NCI-H1048 (cell line): ENCODE data around the gene ISLR.

Experiments used
- DNase-seq: peaks from one replicate; lab custom pipeline; 2025; lab: John Stamatoyannopoulos, UW

The ISLR gene

DNA sequence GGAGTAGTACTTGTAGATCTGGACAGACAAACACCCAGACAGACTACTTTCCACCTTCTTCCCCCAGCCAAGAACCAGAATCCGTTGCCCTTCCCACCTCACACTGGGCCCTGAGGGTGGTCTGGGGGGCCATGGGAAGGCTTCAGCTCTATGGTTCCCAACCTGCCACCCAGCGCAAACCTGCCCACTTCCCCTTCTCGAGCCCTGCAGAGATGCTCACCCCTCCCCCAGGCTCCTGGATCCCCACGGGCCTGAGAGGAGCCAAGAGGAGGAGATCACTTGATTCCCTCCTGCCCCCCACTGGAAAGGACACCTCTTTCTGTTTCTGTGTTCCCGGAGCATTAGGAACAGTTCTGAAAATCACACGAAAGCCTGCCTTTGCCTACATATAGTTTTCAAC is 20.4 kb downstream of the ISLR start:
- DNase-seq: no peak

DNA sequence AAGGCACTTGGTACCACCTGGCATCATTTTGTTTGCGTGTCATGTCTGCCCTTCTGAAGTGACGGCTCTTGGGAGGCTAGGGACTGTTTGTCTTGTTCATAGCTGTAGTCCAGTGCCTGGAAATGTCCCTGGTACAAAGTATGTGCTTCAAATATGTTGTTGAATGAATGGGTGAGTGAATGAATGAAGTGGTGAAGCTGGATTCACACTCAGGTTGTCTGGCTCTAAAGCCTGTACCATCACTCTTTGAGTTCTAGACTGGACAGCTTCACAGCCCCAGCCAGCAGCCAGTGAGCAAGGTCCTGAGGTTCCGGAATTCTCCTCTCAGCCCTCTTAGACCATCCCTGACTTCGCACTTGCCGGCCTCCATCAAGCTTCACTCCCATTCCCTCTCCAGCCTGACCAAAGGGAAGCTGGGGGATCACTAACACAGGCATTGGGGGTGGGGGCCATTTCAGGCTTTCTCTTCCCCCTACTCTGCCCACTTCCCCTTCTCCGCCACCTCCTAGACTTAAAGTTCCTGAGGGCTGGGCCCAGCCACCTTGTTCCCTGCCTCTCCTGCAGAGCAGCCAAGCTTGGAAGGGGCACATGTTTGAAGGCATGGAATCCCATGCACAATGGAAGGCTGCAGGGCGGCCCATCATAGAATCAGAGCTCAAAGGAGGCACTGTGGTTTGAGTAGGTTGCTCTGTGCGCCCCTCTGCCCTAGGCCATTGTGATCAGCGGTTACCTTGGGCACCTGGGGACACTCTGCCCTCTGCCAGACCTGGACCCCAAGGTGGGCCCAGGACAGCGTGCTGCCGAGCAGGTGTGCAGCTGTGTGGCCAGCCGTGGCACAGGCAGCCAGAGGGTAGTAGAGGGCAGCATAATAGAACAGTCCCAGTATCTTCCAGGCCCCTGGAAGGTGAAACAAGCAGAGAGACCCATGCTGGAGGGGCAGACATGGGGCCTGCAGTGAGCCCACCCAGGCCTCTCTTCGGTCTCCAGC is 21.4 kb downstream of the ISLR start:
- no peak for DNase-seq

DNA sequence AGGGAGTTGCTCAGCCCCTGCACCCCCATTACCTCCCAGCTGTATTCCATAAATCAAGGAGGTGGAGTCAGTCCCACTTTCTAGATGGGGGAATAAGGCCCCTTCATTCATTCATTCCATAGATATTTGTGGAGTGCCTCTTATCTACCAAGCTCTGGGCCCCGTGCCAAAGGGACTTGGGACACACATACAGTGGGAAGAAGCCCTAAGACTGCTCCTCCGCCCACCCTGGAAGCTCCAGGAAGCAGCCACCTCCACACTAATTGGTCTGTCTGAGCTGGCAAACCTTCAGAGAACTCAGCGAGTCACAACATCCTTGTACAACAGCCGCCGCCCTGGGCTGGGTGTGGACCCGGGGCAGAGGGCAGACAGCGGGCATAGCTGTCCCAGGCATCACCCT is 22.7 kb downstream of the ISLR start:
- no peak for DNase-seq

DNA sequence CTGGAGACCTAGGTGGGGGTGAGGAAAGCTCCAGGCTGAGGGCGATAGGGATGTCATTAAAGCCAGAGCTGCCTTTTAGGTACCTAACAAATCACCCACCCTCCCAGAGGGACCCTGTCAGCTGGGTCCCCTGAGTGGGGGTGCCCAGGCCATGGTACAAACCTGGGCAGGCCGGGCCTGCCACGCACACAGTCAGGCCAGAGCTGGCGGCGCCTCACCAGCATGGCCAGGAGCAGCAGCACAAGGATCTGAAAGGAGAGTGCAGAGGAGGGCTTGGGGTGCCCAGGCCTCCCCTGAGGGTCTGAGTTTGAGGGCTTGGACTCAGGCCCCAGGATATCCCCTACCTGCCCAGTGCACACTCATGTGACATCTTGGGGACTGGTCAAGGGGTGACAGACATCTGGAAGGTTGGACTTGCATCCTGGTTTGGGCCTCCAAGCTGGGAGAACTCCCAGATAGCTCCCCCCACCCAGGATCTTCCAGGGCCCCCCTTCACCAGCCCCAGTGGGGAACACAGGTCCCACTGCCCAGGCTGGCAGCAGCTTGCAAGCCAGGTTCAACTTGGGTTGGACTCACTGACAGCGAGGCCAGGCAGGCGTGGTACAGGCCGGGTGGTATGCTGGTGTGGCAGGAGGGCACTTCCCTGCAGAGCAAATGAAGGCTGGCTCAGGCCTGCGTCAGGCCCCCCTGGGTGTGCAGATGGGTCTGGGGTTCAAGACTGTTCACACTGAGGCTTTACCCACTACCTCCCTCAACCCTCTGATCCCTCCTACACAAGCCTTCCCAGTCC is 23.9 kb downstream of the ISLR start:
- DNase-seq: no peak

DNA sequence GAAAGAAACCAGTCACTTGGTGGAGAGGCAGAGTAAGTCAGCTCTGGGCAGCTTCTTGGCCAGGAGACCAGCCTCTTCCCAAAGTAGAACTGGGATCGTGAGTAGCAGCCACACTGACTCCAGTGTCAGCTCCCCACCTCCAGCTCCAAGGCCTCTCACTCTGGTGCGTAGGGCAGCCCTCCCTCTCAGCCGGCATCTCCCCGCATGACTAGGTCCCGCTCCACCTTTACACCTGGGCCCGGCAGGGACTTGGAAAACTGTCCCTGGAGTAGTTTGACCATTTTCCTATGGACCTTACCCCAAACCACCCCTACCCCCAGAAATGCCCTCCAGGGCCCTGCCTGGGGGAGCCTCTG is 25.8 kb downstream of the ISLR start:
- DNase-seq: no peak

DNA sequence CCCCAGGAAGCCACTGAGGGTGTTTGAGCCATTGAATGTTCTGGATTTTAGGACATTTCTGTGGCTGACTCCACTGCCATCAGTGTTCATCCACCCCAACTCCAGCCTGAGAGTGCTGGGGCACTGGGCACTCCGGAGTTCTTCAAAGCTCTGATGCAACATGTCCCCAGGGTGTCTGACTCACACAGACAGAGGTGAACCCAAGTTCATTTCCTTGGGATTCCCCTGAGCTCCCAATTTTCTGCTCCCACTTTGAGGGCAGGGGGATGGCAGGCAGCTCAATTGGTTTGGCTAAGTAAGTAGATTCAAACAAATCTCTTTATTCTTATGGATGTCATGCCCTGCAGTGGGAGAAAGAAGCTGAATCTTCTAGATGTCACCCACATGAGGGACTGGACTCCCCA is 26.9 kb downstream of the ISLR start:
- DNase-seq: no peak

DNA sequence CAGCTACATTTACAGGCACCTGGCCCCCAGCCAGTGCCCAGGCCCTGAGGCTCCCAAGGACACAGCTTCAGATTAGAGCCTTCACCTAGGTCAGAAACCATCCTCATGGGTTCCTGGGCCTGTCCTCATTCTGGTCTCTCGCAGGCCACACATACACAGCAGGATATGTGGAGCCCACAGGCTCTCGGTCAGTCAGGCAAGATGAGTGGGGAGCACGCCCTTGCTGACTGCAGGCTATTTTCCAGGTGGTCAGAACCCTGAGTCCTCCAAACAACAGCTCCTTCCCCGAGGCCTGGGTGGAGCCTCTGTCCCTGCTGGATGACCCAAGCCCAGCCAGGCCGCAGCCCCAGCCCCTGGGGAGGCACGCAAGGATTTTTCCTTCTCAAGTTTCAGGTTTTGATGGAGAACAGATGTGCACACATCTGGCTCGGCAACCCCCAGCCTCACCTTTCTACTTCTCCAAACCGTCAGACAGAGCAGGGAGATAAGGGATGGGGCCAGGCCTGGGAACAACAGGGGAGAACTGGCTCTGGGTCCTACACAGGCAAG is 27.4 kb downstream of the ISLR start:
- no peak for DNase-seq

DNA sequence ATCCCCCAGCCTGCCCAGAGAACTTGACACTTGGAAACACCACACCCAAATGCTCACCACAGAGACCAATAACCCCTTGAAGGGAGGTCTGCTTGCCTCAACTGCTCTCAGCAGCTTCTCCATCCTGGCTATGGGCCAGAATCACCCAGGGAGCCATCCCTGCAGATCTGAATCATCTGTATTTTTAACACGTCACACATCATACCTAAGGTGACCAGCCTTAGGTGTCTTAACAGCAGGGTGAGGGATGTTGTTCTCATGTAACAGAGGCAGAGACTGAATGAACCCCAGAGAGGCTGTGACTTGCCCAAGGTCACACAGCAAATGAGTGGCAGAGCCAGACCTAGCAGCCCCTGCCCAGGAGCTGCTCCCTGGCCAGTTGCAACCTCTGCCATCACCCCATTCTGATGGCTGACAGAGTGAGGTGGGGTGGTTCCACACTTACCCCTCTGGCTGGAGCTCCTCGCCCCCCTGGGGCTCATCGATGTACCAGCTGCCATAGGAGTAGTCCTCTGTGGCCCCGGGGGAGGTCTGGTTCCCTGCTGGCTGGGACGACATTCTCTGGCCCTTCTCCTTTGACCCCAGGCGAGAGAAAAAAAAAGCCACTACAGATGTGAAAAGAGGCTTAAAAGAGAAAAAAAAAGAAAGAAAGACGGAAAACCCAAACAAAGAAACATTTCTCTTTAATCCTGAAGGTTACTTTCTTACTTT is 28.4 kb downstream of the ISLR start:
- DNase-seq: no peak

DNA sequence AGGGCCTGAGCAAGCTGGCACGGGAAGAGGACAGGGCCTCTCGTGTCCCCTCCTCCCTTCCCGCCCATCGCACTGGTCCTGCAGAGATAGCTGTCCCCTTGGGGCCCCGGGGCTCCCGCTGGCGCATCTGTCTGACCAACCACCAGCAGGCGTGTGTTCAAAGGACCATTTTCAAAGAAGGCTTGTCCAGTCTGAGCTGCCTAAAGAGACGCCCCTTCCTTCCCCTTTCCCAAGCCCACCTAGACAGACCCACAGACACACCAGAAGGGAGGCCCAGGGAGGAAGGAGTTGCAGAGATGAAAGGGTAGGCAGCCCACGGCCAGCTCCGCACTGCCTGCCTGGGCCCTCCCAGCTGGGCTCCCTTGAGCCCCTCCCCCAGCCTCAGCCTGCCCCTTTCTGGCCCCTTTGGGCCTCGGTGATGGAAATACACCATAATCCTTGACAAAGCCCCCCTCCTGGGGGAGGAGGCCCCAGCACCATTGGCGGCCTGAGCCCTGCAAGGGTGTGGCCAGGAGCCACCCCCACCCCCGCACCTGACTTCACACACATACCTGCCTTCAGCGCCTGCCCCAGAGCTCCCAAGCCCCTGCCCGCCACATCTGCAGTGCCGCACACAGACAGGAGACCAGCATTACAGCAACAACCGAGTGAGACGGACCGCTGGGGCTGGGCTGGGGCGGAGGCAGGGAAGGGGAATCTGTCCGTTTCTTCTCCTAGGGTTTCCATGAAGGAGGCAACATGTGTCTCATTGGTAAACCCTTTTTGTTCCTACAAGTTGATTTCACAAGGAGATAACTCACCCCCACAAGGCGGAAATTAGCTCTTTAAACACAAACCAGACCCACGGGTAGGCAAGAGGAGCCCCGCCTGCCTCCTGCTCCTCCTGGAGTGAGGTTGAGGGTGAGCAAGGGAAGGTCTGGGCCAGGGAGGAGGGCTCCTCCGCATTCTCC is 29.2 kb downstream of the ISLR start, which contains the start of gene STRA6:
TSS of gene STRA6 (minus strand) at position 336 of the 950 bp plus-strand sequence. CDS start 520 bp downstream, outside the sequence.
- no peak for DNase-seq

DNA sequence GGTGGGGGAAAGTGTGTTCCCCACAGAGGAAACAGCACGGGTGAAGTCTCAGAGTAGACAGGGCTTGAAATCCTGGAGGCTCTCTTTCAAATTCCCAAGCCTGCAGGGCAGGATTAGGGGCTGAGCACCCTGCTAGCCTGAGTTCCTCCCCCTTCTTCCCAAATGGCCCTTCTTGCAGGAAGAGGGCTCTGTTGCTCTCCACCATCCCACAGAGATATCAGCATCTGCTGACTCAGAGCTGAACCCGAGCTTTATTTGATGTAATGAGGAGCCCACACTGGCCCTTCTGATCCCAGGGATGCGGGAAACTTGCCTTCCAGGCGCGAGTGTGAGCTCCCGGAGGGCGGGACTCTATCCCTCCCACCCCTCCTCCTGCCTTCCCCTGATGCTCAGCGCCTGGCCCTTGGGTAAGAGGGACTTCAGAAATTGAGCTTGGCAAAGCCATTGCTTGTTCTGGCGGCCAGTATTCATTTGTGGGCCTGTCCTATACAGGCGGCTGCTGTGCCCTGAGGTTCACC is 30.5 kb downstream of the ISLR start:
- no peak for DNase-seq

DNA sequence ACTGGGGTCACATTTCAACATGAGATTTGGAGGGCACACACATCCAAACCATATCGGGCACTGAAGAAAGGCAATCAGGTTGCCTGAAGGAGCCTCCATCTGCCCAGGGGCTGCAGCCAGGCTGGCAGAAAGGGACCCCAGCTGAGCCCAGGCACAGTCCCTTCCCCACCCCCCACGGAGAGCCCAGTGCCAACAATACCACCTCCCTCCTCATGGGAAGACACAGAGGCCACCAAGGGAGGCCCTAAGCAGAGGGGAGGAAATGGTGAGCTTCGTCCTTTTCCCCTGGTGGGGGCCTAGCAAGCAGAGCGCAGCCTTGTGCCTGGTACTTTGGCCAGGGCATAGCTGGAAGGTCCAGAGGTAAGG is 32.1 kb downstream of the ISLR start:
- DNase-seq: no peak

DNA sequence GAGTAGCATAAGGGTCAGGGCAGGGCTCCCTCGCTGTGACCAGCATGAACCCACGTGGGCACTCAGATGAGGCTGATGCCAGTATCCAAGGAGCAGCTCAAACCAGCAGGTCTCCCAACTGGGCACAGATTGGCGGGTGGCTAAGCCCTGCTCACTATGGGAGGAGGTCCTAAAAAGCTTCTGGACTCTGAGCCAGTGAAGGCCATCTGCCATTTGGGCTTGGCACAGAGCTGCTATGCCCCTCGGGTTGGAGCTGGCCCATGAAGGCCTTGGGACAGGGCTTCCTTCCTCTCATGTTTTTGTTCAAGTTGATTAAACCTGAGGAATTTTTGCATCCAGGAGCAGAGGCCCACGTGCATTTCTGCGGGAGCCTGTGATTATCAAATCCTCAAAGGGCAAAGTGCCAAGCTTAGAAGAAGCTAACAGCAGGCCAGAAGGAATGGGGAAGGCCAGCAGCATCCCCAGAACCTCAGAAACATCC is 33.3 kb downstream of the ISLR start:
- no peak for DNase-seq

DNA sequence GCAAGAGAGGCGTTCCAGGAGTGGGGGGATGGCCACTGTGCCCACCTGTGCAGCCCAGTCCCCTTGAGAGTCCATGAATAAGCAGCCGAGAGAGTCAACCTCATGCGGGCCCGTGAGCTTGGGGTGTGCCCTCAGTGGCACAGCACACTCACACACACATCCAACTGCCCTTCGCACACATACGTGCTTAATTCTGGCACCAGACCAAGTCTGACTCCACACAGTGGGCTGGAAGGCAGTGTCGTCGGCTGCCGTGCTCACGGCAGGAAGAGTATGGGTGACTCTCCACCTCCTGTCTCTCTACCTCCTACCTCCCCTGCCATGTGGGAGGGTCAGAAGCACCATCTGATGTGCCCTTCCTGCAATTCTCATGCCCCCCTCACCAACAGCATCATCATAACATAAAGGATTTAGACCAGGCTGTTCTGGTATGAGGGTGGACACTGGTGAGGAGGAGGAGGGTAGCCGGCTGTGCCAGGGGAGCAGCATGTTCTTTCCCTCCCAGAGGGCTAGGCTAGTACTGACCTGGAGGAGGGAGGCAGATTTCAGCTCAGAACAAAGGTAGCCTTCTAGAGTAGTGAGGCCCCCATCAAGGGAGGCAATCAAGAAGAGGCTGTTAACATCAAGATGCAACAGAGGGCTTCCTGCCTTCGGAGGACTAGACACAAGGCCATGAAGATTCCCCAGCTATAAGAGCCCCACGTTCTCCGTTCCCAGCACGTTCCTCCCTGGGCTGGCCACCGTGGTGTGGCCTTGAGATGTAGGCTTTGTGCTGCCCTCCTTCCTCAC is 34.3 kb downstream of the ISLR start:
- no peak for DNase-seq

DNA sequence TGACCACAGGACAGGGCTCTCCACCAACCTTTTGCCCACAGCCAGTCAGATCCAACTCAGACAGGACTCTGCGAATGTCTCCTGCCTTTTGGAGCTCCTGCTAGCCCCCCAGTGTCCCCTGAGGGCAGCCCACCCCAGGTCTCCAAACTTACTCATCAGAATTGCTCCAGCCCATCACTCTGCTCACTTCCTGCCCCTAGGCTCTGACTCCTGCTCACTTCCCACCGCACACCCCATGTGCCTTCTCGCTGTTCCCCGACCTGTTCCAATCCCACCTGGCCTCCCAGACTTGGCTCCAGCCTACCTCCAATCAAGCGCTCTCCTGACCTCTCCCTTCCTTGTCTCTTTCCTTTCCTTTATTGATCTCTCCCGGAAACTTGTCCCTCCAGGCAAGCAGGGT is 35.0 kb downstream of the ISLR start:
- DNase-seq: no peak

DNA sequence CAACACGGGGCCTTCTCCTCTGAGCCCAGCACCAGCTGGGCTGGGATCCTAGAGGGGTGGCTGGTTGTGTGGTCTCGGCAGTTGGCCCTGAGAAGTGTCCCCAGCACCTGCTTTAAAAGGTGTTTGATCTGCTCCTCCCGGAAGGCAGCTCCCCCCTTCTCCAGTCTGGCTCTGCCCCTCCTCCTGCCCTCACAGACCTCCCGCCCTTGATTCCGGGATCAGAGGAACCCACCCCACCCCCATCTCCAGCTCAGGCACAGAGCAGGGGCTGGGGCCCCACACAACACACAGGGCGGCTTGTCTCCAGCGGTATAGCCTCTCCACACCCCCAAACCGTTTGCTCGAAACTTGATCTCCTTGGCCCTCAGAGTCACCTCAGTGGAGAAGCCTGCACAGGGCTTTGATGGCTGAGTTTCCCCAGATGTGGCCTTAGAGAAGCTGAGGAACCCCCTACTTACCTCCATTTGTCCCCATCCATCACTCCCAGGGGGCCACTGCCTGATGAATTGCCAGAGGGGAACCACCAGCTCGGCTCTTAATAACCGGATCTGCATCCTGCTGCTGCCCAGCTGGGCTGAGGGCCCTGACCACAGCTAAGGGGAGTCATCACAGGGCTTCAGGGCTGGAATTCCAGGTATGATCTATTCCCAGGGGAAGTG is 35.5 kb downstream of the ISLR start:
- no peak for DNase-seq

DNA sequence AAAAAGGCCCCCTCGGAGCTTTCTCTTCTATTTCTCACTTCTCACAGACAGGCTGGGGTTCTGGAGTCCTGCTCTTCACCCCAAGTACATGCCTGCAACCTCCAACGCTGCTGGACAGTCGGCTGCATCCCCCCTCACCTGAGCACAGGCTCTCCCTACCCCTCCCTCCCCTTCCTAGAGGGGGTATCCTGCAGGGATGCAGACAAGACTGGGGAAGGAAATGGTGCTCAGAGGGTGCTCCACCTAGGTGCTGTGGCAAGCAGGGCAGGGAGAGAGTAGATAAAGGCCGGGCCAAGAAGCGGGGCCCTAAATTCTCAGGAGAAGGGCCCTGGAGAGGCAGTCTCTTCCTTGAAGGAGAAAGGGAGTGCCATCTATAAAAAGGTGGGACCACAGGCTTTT is 36.0 kb downstream of the ISLR start:
- DNase-seq: no peak

DNA sequence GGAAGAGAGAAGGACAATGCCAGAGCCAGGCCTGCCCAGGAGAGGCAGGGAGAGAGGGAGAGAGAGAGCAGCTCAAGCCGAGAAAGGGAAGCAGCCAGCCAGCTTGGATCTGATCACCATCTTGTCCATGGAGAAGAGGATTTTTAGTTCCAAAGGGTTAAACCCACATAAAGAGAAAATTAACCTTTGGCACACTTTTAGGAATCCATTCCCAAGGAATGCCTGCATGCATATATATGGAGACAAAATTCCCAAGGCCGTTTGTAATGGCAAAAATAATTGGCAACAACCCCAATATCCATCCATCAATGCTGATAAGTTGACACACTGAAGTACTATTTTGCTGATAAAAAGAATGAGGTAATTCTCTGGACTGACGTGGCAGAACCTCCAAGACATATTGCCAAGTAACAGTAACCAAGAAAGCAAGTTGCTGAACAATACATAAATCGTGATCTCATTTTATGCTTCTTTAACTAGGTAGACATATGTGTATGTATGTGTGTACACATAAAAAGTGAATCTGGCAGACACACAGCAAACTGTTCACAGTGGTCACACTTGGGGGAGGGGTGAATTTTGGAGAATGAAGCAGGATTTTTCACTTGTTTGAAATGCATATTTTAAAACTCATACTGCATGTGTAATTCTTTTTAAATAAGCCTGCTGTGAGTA is 36.6 kb downstream of the ISLR start:
- no peak for DNase-seq

DNA sequence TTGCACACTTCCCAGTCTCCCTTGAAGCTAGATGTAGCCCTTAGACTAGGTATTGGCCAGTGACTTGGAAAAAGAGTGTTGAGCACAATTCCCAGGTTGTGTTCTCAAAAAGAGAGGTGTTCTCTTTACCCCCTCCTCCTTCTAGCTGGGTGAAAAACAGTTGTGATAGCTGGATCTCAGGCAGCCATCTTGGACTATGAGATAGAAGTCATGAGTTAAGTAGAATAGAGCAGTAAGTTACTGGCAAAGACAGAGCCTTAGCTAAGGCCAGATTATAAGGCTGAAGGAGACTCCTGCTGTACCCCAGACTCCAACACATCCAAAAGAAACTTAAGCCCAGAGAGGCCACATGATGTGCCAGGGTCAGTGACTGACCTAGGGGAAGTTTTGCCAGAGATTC is 37.2 kb downstream of the ISLR start:
- no peak for DNase-seq

DNA sequence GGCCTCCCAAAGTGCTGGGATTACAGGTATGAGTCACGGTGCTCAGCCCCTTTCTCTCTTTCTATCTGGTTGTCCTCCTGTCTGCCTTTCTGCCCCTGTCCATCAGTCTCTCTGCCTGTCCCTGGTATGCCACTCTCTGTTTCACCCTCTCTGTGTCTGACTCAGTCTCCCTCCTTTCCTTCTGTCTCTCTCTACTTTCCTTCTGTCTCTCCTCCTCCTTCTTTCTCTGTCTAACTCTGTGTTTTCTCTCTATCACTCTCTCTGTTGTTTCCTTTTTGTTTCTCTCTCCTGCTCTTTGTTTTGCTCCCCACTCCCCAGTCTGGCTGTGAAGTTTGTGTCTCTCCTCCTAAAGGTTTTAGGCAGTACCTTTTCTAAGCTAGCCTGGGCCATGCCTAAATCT is 38.1 kb downstream of the ISLR start:
- DNase-seq: no peak
